Measurements from ENCODE around the gene CREM. TPM values are rescaled to one million over a fixed set of nuclear protein-coding genes. Genes with fewer than 3 reads are reported as not detected.
"Not testable (repeated sequence)": the region's sequence is repeated elsewhere in the genome, so short reads cannot be mapped to it uniquely, and the experiment has no call there.

Gene CREM
- 13.0 TPM for polyA plus RNA-seq (2013)

GRCh38 chr10:35126530-35127288, at the start of gene CREM:
Gene CREM (plus strand): TSS chr10:35126846. CDS start chr10:35137836, 10,990 bp downstream.
- POLR2A ChIA-PET: interaction anchor here (0.6 to 2.0 kb wide), 5 partner anchors 16 to 90 kb away, joined by 3 to 25 read pairs (median 4); no protein-coding TSS in a partner anchor
- DNase-seq: peak; percentile 97 to 98 (median 98)
- Histone ChIP-seq H3K4me1 (ENCODE audit: control extremely low read depth in 1 of 4, control insufficient read depth in 4 of 4, insufficient read depth in 4 of 4, low read length in 3 of 4) (peaks cover 1 to 21% (median 11%) of the 10 kb centered on the region in 4 experiments), H3K27me3 (replicated peaks in 2 of 5; ENCODE audit: control insufficient read depth in 4 of 5, insufficient read depth in 5 of 5, low read length in 4 of 5) (no peaks in the 10 kb centered on the region), H3K9me3 (ENCODE audit: control extremely low read depth in 1 of 5, control insufficient read depth in 4 of 5, insufficient read depth in 2 of 5, low read depth in 1 of 5, low read length in 4 of 5) (no peaks in the 10 kb centered on the region), H3K27ac (ENCODE audit: insufficient read depth in 1 of 2, low read depth in 1 of 2, low read length in 2 of 2, poor library complexity in 1 of 2, severe bottlenecking in 2 of 2) (peak within 1 kb of the TSS; percentile 98 to 99), H3K4me3 (ENCODE audit: control insufficient read depth in 1 of 7, extremely low read depth in 1 of 7, insufficient read depth in 4 of 7, low read depth in 2 of 7, low read length in 6 of 7) (peak within 1 kb of the TSS; percentile 75 to 94 (median 86)), H3K36me3 (ENCODE audit: control insufficient read depth in 4 of 4, insufficient read depth in 4 of 4, low read length in 3 of 4) (no peaks in the 10 kb centered on the region)
- whole genome bisulfite sequencing (ENCODE audit: insufficient coverage): 0% methylated on average over 65 of the region's 80 CpGs
- CTCF ChIA-PET: interaction anchor here (1.0 to 12.1 kb wide), 6 partner anchors 61 to 203 kb away, joined by 3 to 193 read pairs (median 8); no protein-coding TSS in a partner anchor

- H3K9me3 ChIP-seq (ENCODE audit: control extremely low read depth in 1 of 5, control insufficient read depth in 4 of 5, insufficient read depth in 2 of 5, low read depth in 1 of 5, low read length in 4 of 5): peaks cover 4 to 16% (median 5%) of the 10 kb centered on the region in 5 experiments
- peaks cover 2 to 16% (median 6%) of the 10 kb centered on the region in 4 experiments for H3K36me3 ChIP-seq (ENCODE audit: control insufficient read depth in 4 of 4, insufficient read depth in 4 of 4, low read length in 3 of 4)
- ChIA-PET CTCF (no interaction called here), POLR2A (no interaction called here)
- H3K27ac ChIP-seq (ENCODE audit: insufficient read depth in 1 of 2, low read depth in 1 of 2, low read length in 2 of 2, poor library complexity in 1 of 2, severe bottlenecking in 2 of 2): no peak overlapping the region
- no peaks in the 10 kb centered on the region for H3K4me1 ChIP-seq (ENCODE audit: control extremely low read depth in 1 of 4, control insufficient read depth in 4 of 4, insufficient read depth in 4 of 4, low read length in 3 of 4)
- WGBS (ENCODE audit: insufficient coverage): 100% methylated on average over 1 of the region's 4 CpGs
- H3K4me3 ChIP-seq (ENCODE audit: control insufficient read depth in 1 of 7, extremely low read depth in 1 of 7, insufficient read depth in 4 of 7, low read depth in 2 of 7, low read length in 6 of 7): no peak overlapping the region
- DNase-seq: no peak
- H3K27me3 ChIP-seq (replicated peaks in 2 of 5; ENCODE audit: control insufficient read depth in 4 of 5, insufficient read depth in 5 of 5, low read length in 4 of 5): no peaks in the 10 kb centered on the region
Observed at GRCh38 chr10:35079265-35079664, 47.4 kb upstream of the CREM start.

- CTCF ChIA-PET: no interaction called here
- H3K27me3 ChIP-seq (replicated peaks in 2 of 5; ENCODE audit: control insufficient read depth in 4 of 5, insufficient read depth in 5 of 5, low read length in 4 of 5): no peaks in the 10 kb centered on the region
- 100% methylated on average over 2 of the region's 3 CpGs for WGBS (ENCODE audit: insufficient coverage)
- H3K9me3 ChIP-seq (ENCODE audit: control extremely low read depth in 1 of 5, control insufficient read depth in 4 of 5, insufficient read depth in 2 of 5, low read depth in 1 of 5, low read length in 4 of 5): peaks cover 4 to 16% (median 5%) of the 10 kb centered on the region in 5 experiments
- H3K27ac ChIP-seq (ENCODE audit: insufficient read depth in 1 of 2, low read depth in 1 of 2, low read length in 2 of 2, poor library complexity in 1 of 2, severe bottlenecking in 2 of 2): no peak overlapping the region
- no peaks in the 10 kb centered on the region for H3K4me1 ChIP-seq (ENCODE audit: control extremely low read depth in 1 of 4, control insufficient read depth in 4 of 4, insufficient read depth in 4 of 4, low read length in 3 of 4)
- no peak overlapping the region for H3K4me3 ChIP-seq (ENCODE audit: control insufficient read depth in 1 of 7, extremely low read depth in 1 of 7, insufficient read depth in 4 of 7, low read depth in 2 of 7, low read length in 6 of 7)
- POLR2A ChIA-PET: no interaction called here
- peaks cover 2 to 16% (median 6%) of the 10 kb centered on the region in 4 experiments for H3K36me3 ChIP-seq (ENCODE audit: control insufficient read depth in 4 of 4, insufficient read depth in 4 of 4, low read length in 3 of 4)
- DNase-seq: no peak
Observed at GRCh38 chr10:35079763-35080162, 46.9 kb upstream of the CREM start.

GRCh38 chr10:35080261-35080660, 46.4 kb upstream of the CREM start:
- H3K4me1 ChIP-seq (ENCODE audit: control extremely low read depth in 1 of 4, control insufficient read depth in 4 of 4, insufficient read depth in 4 of 4, low read length in 3 of 4); H3K4me3 ChIP-seq (ENCODE audit: control insufficient read depth in 1 of 7, extremely low read depth in 1 of 7, insufficient read depth in 4 of 7, low read depth in 2 of 7, low read length in 6 of 7); POLR2A ChIA-PET; H3K27me3 ChIP-seq (replicated peaks in 2 of 5; ENCODE audit: control insufficient read depth in 4 of 5, insufficient read depth in 5 of 5, low read length in 4 of 5); CTCF ChIA-PET; H3K27ac ChIP-seq (ENCODE audit: insufficient read depth in 1 of 2, low read depth in 1 of 2, low read length in 2 of 2, poor library complexity in 1 of 2, severe bottlenecking in 2 of 2); DNase-seq: not testable (repeated sequence)
- peaks cover 4 to 16% (median 5%) of the 10 kb centered on the region in 5 experiments for H3K9me3 ChIP-seq (ENCODE audit: control extremely low read depth in 1 of 5, control insufficient read depth in 4 of 5, insufficient read depth in 2 of 5, low read depth in 1 of 5, low read length in 4 of 5)
- H3K36me3 ChIP-seq (ENCODE audit: control insufficient read depth in 4 of 4, insufficient read depth in 4 of 4, low read length in 3 of 4): peaks cover 0 to 16% (median 6%) of the 10 kb centered on the region in 4 experiments
- WGBS (ENCODE audit: insufficient coverage): no CpG with 5 or more reads among the region's 1 CpG

- Histone ChIP-seq H3K27me3 (replicated peaks in 2 of 5; ENCODE audit: control insufficient read depth in 4 of 5, insufficient read depth in 5 of 5, low read length in 4 of 5) (no peaks in the 10 kb centered on the region), H3K27ac (ENCODE audit: insufficient read depth in 1 of 2, low read depth in 1 of 2, low read length in 2 of 2, poor library complexity in 1 of 2, severe bottlenecking in 2 of 2) (no peak overlapping the region), H3K4me3 (ENCODE audit: control insufficient read depth in 1 of 7, extremely low read depth in 1 of 7, insufficient read depth in 4 of 7, low read depth in 2 of 7, low read length in 6 of 7) (no peak overlapping the region), H3K4me1 (ENCODE audit: control extremely low read depth in 1 of 4, control insufficient read depth in 4 of 4, insufficient read depth in 4 of 4, low read length in 3 of 4) (peaks cover 0 to 4% (median 1%) of the 10 kb centered on the region in 4 experiments), H3K9me3 (ENCODE audit: control extremely low read depth in 1 of 5, control insufficient read depth in 4 of 5, insufficient read depth in 2 of 5, low read depth in 1 of 5, low read length in 4 of 5) (peaks cover 4 to 16% (median 5%) of the 10 kb centered on the region in 5 experiments), H3K36me3 (ENCODE audit: control insufficient read depth in 4 of 4, insufficient read depth in 4 of 4, low read length in 3 of 4) (peaks cover 0 to 24% (median 6%) of the 10 kb centered on the region in 4 experiments)
- CTCF ChIA-PET: interaction anchor here (1.3 kb wide), 1 partner anchor 26 kb away, joined by 3 read pairs; no protein-coding TSS in a partner anchor
- DNase-seq: peak in 2 of 3 donors; percentile 6 to 9
- POLR2A ChIA-PET: no interaction called here
- WGBS (ENCODE audit: insufficient coverage): no CpG with 5 or more reads among the region's 1 CpG
Observed at GRCh38 chr10:35083242-35083641, 43.4 kb upstream of the CREM start.

- DNase-seq: peak in 2 of 3 donors; percentile 63 to 76
- Histone ChIP-seq H3K4me1 (ENCODE audit: control extremely low read depth in 1 of 4, control insufficient read depth in 4 of 4, insufficient read depth in 4 of 4, low read length in 3 of 4) (peaks cover 14 to 22% (median 17%) of the 10 kb centered on the region in 4 experiments), H3K27me3 (replicated peaks in 2 of 5; ENCODE audit: control insufficient read depth in 4 of 5, insufficient read depth in 5 of 5, low read length in 4 of 5) (no peaks in the 10 kb centered on the region), H3K27ac (ENCODE audit: insufficient read depth in 1 of 2, low read depth in 1 of 2, low read length in 2 of 2, poor library complexity in 1 of 2, severe bottlenecking in 2 of 2) (peak overlapping the region; percentile 61 to 98), H3K9me3 (ENCODE audit: control extremely low read depth in 1 of 5, control insufficient read depth in 4 of 5, insufficient read depth in 2 of 5, low read depth in 1 of 5, low read length in 4 of 5) (peaks cover 0 to 5% (median 0%) of the 10 kb centered on the region in 5 experiments), H3K36me3 (ENCODE audit: control insufficient read depth in 4 of 4, insufficient read depth in 4 of 4, low read length in 3 of 4) (peaks cover 0 to 8% (median 0%) of the 10 kb centered on the region in 4 experiments), H3K4me3 (ENCODE audit: control insufficient read depth in 1 of 7, extremely low read depth in 1 of 7, insufficient read depth in 4 of 7, low read depth in 2 of 7, low read length in 6 of 7) (peak overlapping the region; percentile 51 to 87 (median 83))
- 0% methylated on average over 7 of the region's 27 CpGs for WGBS (ENCODE audit: insufficient coverage)
- ChIA-PET CTCF (no interaction called here), POLR2A (interaction anchor here (1.0 kb wide), 1 partner anchor 12 kb away, joined by 4 read pairs; no protein-coding TSS in a partner anchor)
Observed at GRCh38 chr10:35089611-35090161, 37.0 kb upstream of the CREM start.

All from common myeloid progenitor, CD34-positive (primary cell).